Measurements from ENCODE around the gene RALGAPA2. TPM values are rescaled to one million over a fixed set of nuclear protein-coding genes. Genes with fewer than 3 reads are reported as not detected.

RALGAPA2 gene
- total RNA-seq, 1 experiment from 2014 or later: 18.2 TPM

DNA sequence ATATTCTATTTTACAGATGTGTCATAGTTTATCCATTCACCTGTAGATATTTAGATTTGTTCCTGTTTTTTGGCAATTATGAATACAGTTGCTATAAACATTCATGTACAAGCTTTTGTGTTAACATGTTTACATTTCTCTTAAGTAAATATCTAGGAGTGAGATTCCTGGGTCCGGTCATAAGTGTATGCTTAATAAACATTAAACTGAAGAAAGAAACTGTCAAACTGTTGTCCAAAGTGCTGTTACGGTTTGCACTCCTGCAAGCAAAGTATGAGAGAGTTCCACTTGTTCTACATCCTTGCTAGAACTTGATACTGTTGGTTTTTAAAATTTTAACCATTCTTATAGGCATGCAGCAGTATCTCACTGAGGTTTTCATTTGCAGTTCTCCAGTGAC is 138.6 kb downstream of the RALGAPA2 start:
- no peaks in the 10 kb centered on the region for H3K27me3 Mint-ChIP-seq (ENCODE audit: low read depth)
- TF ChIP-seq ZNF121 (CRISPR knock-in tag; IDR thresholded peaks at IDR 0.05) (no peak), RELA (CRISPR knock-in tag; IDR thresholded peaks at IDR 0.05; ENCODE audit: borderline replicate concordance) (no peak), FOXK1 (CRISPR knock-in tag; IDR thresholded peaks at IDR 0.05) (no peak), NR3C1 (CRISPR knock-in tag; conservative IDR thresholded peaks at IDR 0.05; ENCODE audit: low read depth) (no peak), FOXJ3 (CRISPR knock-in tag; IDR thresholded peaks at IDR 0.05; ENCODE audit: borderline replicate concordance) (no peak), OVOL2 (CRISPR knock-in tag; IDR thresholded peaks at IDR 0.05; ENCODE audit: borderline replicate concordance) (no peak), ZNF671 (CRISPR knock-in tag; IDR thresholded peaks at IDR 0.05) (no peak), ZNF396 (CRISPR knock-in tag; IDR thresholded peaks at IDR 0.05; ENCODE audit: borderline replicate concordance) (no peak), ETV6 (CRISPR knock-in tag; IDR thresholded peaks at IDR 0.05) (no peak), ZNF263 (CRISPR knock-in tag; IDR thresholded peaks at IDR 0.05; ENCODE audit: low read depth) (no peak), NFE2L1 (CRISPR knock-in tag; IDR thresholded peaks at IDR 0.05) (no peak)
- TF ChIP-seq, protein P1, sequence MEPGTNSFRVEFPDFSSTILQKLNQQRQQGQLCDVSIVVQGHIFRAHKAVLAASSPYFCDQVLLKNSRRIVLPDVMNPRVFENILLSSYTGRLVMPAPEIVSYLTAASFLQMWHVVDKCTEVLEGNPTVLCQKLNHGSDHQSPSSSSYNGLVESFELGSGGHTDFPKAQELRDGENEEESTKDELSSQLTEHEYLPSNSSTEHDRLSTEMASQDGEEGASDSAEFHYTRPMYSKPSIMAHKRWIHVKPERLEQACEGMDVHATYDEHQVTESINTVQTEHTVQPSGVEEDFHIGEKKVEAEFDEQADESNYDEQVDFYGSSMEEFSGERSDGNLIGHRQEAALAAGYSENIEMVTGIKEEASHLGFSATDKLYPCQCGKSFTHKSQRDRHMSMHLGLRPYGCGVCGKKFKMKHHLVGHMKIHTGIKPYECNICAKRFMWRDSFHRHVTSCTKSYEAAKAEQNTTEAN (CRISPR knock-in tag; IDR thresholded peaks at IDR 0.05): no peak
- TF ChIP-seq, protein P2, sequence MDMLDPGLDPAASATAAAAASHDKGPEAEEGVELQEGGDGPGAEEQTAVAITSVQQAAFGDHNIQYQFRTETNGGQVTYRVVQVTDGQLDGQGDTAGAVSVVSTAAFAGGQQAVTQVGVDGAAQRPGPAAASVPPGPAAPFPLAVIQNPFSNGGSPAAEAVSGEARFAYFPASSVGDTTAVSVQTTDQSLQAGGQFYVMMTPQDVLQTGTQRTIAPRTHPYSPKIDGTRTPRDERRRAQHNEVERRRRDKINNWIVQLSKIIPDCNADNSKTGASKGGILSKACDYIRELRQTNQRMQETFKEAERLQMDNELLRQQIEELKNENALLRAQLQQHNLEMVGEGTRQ (CRISPR knock-in tag; IDR thresholded peaks at IDR 0.05): no peak
- TF ChIP-seq, protein P3, sequence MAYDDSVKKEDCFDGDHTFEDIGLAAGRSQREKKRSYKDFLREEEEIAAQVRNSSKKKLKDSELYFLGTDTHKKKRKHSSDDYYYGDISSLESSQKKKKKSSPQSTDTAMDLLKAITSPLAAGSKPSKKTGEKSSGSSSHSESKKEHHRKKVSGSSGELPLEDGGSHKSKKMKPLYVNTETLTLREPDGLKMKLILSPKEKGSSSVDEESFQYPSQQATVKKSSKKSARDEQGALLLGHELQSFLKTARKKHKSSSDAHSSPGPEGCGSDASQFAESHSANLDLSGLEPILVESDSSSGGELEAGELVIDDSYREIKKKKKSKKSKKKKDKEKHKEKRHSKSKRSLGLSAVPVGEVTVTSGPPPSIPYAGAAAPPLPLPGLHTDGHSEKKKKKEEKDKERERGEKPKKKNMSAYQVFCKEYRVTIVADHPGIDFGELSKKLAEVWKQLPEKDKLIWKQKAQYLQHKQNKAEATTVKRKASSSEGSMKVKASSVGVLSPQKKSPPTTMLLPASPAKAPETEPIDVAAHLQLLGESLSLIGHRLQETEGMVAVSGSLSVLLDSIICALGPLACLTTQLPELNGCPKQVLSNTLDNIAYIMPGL (CRISPR knock-in tag; IDR thresholded peaks at IDR 0.05): no peak
- TF ChIP-seq, protein P4, sequence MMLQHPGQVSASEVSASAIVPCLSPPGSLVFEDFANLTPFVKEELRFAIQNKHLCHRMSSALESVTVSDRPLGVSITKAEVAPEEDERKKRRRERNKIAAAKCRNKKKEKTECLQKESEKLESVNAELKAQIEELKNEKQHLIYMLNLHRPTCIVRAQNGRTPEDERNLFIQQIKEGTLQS (CRISPR knock-in tag; conservative IDR thresholded peaks at IDR 0.05): no peak
- TF ChIP-seq, protein P5, sequence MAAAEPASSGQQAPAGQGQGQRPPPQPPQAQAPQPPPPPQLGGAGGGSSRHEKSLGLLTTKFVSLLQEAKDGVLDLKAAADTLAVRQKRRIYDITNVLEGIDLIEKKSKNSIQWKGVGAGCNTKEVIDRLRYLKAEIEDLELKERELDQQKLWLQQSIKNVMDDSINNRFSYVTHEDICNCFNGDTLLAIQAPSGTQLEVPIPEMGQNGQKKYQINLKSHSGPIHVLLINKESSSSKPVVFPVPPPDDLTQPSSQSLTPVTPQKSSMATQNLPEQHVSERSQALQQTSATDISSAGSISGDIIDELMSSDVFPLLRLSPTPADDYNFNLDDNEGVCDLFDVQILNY (CRISPR knock-in tag; IDR thresholded peaks at IDR 0.05): no peak
- TF ChIP-seq, protein P6, sequence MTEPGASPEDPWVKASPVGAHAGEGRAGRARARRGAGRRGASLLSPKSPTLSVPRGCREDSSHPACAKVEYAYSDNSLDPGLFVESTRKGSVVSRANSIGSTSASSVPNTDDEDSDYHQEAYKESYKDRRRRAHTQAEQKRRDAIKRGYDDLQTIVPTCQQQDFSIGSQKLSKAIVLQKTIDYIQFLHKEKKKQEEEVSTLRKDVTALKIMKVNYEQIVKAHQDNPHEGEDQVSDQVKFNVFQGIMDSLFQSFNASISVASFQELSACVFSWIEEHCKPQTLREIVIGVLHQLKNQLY (CRISPR knock-in tag; IDR thresholded peaks at IDR 0.05): no peak
- TF ChIP-seq, protein P7, sequence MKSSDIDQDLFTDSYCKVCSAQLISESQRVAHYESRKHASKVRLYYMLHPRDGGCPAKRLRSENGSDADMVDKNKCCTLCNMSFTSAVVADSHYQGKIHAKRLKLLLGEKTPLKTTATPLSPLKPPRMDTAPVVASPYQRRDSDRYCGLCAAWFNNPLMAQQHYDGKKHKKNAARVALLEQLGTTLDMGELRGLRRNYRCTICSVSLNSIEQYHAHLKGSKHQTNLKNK (CRISPR knock-in tag; IDR thresholded peaks at IDR 0.05): no peak
- TF ChIP-seq, protein P8, sequence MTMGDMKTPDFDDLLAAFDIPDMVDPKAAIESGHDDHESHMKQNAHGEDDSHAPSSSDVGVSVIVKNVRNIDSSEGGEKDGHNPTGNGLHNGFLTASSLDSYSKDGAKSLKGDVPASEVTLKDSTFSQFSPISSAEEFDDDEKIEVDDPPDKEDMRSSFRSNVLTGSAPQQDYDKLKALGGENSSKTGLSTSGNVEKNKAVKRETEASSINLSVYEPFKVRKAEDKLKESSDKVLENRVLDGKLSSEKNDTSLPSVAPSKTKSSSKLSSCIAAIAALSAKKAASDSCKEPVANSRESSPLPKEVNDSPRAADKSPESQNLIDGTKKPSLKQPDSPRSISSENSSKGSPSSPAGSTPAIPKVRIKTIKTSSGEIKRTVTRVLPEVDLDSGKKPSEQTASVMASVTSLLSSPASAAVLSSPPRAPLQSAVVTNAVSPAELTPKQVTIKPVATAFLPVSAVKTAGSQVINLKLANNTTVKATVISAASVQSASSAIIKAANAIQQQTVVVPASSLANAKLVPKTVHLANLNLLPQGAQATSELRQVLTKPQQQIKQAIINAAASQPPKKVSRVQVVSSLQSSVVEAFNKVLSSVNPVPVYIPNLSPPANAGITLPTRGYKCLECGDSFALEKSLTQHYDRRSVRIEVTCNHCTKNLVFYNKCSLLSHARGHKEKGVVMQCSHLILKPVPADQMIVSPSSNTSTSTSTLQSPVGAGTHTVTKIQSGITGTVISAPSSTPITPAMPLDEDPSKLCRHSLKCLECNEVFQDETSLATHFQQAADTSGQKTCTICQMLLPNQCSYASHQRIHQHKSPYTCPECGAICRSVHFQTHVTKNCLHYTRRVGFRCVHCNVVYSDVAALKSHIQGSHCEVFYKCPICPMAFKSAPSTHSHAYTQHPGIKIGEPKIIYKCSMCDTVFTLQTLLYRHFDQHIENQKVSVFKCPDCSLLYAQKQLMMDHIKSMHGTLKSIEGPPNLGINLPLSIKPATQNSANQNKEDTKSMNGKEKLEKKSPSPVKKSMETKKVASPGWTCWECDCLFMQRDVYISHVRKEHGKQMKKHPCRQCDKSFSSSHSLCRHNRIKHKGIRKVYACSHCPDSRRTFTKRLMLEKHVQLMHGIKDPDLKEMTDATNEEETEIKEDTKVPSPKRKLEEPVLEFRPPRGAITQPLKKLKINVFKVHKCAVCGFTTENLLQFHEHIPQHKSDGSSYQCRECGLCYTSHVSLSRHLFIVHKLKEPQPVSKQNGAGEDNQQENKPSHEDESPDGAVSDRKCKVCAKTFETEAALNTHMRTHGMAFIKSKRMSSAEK (CRISPR knock-in tag; IDR thresholded peaks at IDR 0.05; ENCODE audit: borderline replicate concordance): no peak
- TF ChIP-seq, protein P9, sequence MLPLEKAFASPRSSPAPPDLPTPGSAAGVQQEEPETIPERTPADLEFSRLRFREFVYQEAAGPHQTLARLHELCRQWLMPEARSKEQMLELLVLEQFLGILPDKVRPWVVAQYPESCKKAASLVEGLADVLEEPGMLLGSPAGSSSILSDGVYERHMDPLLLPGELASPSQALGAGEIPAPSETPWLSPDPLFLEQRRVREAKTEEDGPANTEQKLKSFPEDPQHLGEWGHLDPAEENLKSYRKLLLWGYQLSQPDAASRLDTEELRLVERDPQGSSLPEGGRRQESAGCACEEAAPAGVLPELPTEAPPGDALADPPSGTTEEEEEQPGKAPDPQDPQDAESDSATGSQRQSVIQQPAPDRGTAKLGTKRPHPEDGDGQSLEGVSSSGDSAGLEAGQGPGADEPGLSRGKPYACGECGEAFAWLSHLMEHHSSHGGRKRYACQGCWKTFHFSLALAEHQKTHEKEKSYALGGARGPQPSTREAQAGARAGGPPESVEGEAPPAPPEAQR (CRISPR knock-in tag; IDR thresholded peaks at IDR 0.05): no peak
- ATAC-seq (no peak), DNase-seq (ENCODE audit: low spot score) (no peak)
- no peaks in the 10 kb centered on the region for H3K9me3 Mint-ChIP-seq
- POLR2A ChIA-PET: no interaction called here
- CTCF ChIA-PET: interaction anchor here (1.4 kb wide), 1 partner anchor 20 kb away, joined by 5 read pairs; no protein-coding TSS in a partner anchor
- peaks cover 11% of the 10 kb centered on the region; the same call in 1 of the 2 replicates for H3K36me3 Mint-ChIP-seq
- H3K4me1 Mint-ChIP-seq: no peaks in the 10 kb centered on the region
- H3K27ac Mint-ChIP-seq: no peak overlapping the region
- no peak overlapping the region for H3K4me3 Mint-ChIP-seq
